Breast epithelium (tissue), 4 donors: Measurements from ENCODE around the gene WARS2. TPM values are rescaled to one million over a fixed set of nuclear protein-coding genes. Genes with fewer than 3 reads are reported as not detected.

Experiments used
- DNase-seq, 2 donors: peaks; one replicate each; pipeline ENCODE4 v3.0.0-alpha.2; 2019; ENCODE audit warnings: low spot score in 2 of 2
- H3K27ac ChIP-seq, 2 donors: fragments of 200-600 bp; sonication (generic) in 1 of 2; one replicate each; pipeline ENCODE4 v1.5.1; 2016 to 2019; ENCODE audit warnings: mild to moderate bottlenecking in 1 of 2
- H3K27me3 ChIP-seq, 2 donors: fragments of 200-600 bp; sonication (generic) in 1 of 2; one replicate each; pipeline versions ENCODE4 v1.5.1 to v1.6.0; 2017 to 2019; ENCODE audit warnings: control low read depth in 1 of 2, mild to moderate bottlenecking in 1 of 2
- H3K36me3 ChIP-seq: fragments of 200-600 bp; one replicate; pipeline ENCODE4 v1.5.1; 2019
- H3K4me1 ChIP-seq, 2 donors: fragments of 200-600 bp; sonication (generic); one replicate each; pipeline ENCODE4 v1.5.1; 2016 to 2019; ENCODE audit warnings: control low read depth in 1 of 2
- H3K4me3 ChIP-seq, 3 donors: fragments of 200-600 bp; sonication (generic); 1 replicate in 2 of 3; 2 replicates in 1 of 3; pipeline ENCODE4 v1.5.1; 2016 to 2019; ENCODE audit warnings: mild to moderate bottlenecking in 3 of 3, moderate library complexity in 2 of 3
- H3K9me3 ChIP-seq, 2 donors: fragments of 200-600 bp; sonication (generic) in 1 of 2; one replicate each; pipeline ENCODE4 v1.5.1; 2016 to 2019; ENCODE audit warnings: control low read depth in 1 of 2
- CTCF ChIP-seq, 3 donors: fragments of 450-650 bp; IDR thresholded peaks; one replicate each; pipeline ENCODE4 v1.5.1; 2016 to 2017; ENCODE audit warnings: antibody characterized with exemption in 3 of 3, mild to moderate bottlenecking in 3 of 3, moderate library complexity in 3 of 3
- POLR2A ChIP-seq: fragments of 450-650 bp; IDR thresholded peaks from one replicate; pipeline ENCODE4 v1.6.1; 2016; ENCODE audit warnings: antibody characterized with exemption, mild to moderate bottlenecking, moderate library complexity
- POLR2AphosphoS5 ChIP-seq, 3 donors: sonication (generic); formaldehyde crosslinking; IDR thresholded peaks; one replicate each; pipeline ENCODE4 v1.6.1; 2017; ENCODE audit warnings: antibody characterized with exemption in 3 of 3
- intact Hi-C: fragments of 100-400 bp; cut with DNase I; formaldehyde crosslinking; loops from one replicate; pipeline ENCODE4 v1.15.1; 2023; ENCODE audit warnings: low total_unique reads
- total RNA-seq, 3 donors: library from RNA; depleted of rRNA; stranded (reverse); fragments of >200 nt; gene quantifications; one replicate each; pipeline ENCODE4 v1.1.0, GENCODE V29; 2016

WARS2 gene
- total RNA-seq, 3 donors from 2014 or later = 21.1 to 26.2 (median 23.3) TPM

- intact Hi-C loops = no loop called here
- H3K27ac ChIP-seq = no peak overlapping the region
- H3K36me3 ChIP-seq = no peaks in the 10 kb centered on the region
Measured at GRCh38 chr1:119091618-119092017, 48.8 kb downstream of the WARS2 start.

GRCh38 chr1:119090250-119090649, 50.2 kb downstream of the WARS2 start:
- Histone ChIP-seq H3K27ac (no peak overlapping the region), H3K36me3 (no peaks in the 10 kb centered on the region), H3K27me3 (no peaks in the 10 kb centered on the region), H3K9me3 (no peaks in the 10 kb centered on the region), H3K4me3 (no peak overlapping the region), H3K4me1 (peaks cover 0 to 4% of the 10 kb centered on the region in 2 donors)
- DNase-seq = no peak
- TF ChIP-seq POLR2AphosphoS5 (IDR thresholded peaks at IDR 0.05) = no peak
- no peak for TF ChIP-seq CTCF (IDR thresholded peaks at IDR 0.05)
- no peak for TF ChIP-seq POLR2A
- intact Hi-C loops = no loop called here

More at GRCh38 chr1:119091618-119092017, 48.8 kb downstream of the WARS2 start:
- TF ChIP-seq CTCF (IDR thresholded peaks at IDR 0.05) (no peak), POLR2A (no peak), POLR2AphosphoS5 (IDR thresholded peaks at IDR 0.05) (no peak)
- no peak overlapping the region for H3K4me3 ChIP-seq
- H3K4me1 ChIP-seq = peaks cover 0 to 4% of the 10 kb centered on the region in 2 donors
- no peaks in the 10 kb centered on the region for H3K9me3 ChIP-seq
- no peak for DNase-seq
- H3K27me3 ChIP-seq = no peaks in the 10 kb centered on the region

GRCh38 chr1:119086830-119087229, 53.6 kb downstream of the WARS2 start:
- DNase-seq = no peak
- H3K4me3 ChIP-seq = no peak overlapping the region
- H3K27ac ChIP-seq = no peak overlapping the region
- TF ChIP-seq POLR2A = no peak
- no peak for TF ChIP-seq CTCF (IDR thresholded peaks at IDR 0.05)
- TF ChIP-seq POLR2AphosphoS5 (IDR thresholded peaks at IDR 0.05) = no peak
- intact Hi-C loops = no loop called here
- H3K27me3 ChIP-seq = no peaks in the 10 kb centered on the region
- no peaks in the 10 kb centered on the region for H3K9me3 ChIP-seq
- no peaks in the 10 kb centered on the region for H3K36me3 ChIP-seq
- H3K4me1 ChIP-seq = peaks cover 0 to 4% of the 10 kb centered on the region in 2 donors

GRCh38 chr1:119084798-119085197, 55.7 kb downstream of the WARS2 start:
- H3K4me3 ChIP-seq = peak overlapping the region in 1 of 3 donors; percentile 44
- H3K27ac ChIP-seq = peak overlapping the region; percentile 52 to 74
- H3K36me3 ChIP-seq = no peaks in the 10 kb centered on the region
- no peaks in the 10 kb centered on the region for H3K9me3 ChIP-seq
- intact Hi-C loops = no loop called here
- TF ChIP-seq POLR2A (no peak), POLR2AphosphoS5 (IDR thresholded peaks at IDR 0.05) (no peak), CTCF (IDR thresholded peaks at IDR 0.05) (no peak)
- no peaks in the 10 kb centered on the region for H3K27me3 ChIP-seq
- no peak for DNase-seq
- peaks cover 4 to 8% of the 10 kb centered on the region in 2 donors for H3K4me1 ChIP-seq

- no peak overlapping the region for H3K27ac ChIP-seq
- no peak overlapping the region for H3K4me3 ChIP-seq
- no peak for TF ChIP-seq POLR2AphosphoS5 (IDR thresholded peaks at IDR 0.05)
- TF ChIP-seq POLR2A = no peak
- no peak for TF ChIP-seq CTCF (IDR thresholded peaks at IDR 0.05)
- intact Hi-C loops = no loop called here
- H3K4me1 ChIP-seq = peaks cover 4 to 10% of the 10 kb centered on the region in 2 donors
- no peaks in the 10 kb centered on the region for H3K36me3 ChIP-seq
- H3K27me3 ChIP-seq = no peaks in the 10 kb centered on the region
- H3K9me3 ChIP-seq = no peaks in the 10 kb centered on the region
- no peak for DNase-seq
Measured at GRCh38 chr1:119083980-119084379, 56.5 kb downstream of the WARS2 start.
